DND-41 (cell line): Measurements from ENCODE around the gene MYCBPAP.

Source experiments
- ATAC-seq: fragments of 200-7000 bp; cut with Tn5 transposase; 3 replicates; pipeline ENCODE4 v1.9.1; 2021; ENCODE audit warnings: low read depth; ENCODE audit not compliant: insufficient read depth
- DNase-seq: peaks from one replicate; pipeline ENCODE4 v3.0.0-alpha.2; 2020
- H2AFZ ChIP-seq: 2 replicates; pipeline ENCODE4 v1.6.0; 2012; ENCODE audit warnings: low read depth, low read length
- H3K27ac ChIP-seq: 2 replicates; pipeline ENCODE4 v1.5.1; 2012; ENCODE audit warnings: low read length, inconsistent platforms
- H3K27me3 ChIP-seq: fragments of 200-600 bp; sonication (generic); 2 replicates; pipeline ENCODE4 v1.6.0; 2012; ENCODE audit warnings: low read length, mild to moderate bottlenecking, inconsistent platforms; ENCODE audit not compliant: insufficient read depth, poor library complexity
- H3K36me3 ChIP-seq: 2 replicates; pipeline ENCODE4 v1.5.1; 2012; ENCODE audit warnings: low read length, inconsistent platforms; ENCODE audit not compliant: insufficient read depth
- H3K4me1 ChIP-seq: 2 replicates; pipeline ENCODE4 v1.5.1; 2012; ENCODE audit warnings: mild to moderate bottlenecking, low read length; ENCODE audit not compliant: insufficient read depth
- H3K4me2 ChIP-seq: 2 replicates; pipeline ENCODE4 v1.6.0; 2012; ENCODE audit warnings: mild to moderate bottlenecking, moderate library complexity, low read length, inconsistent platforms; ENCODE audit not compliant: insufficient read depth
- H3K4me3 ChIP-seq, 2 experiments: fragments of 200-600 bp in 1 of 2; shearing (Covaris generic) in 1 of 2; 2 replicates each; pipeline ENCODE4 v1.5.1; 2012 to 2016; ENCODE audit warnings: inconsistent platforms in 2 of 2, low read length in 2 of 2, mild to moderate bottlenecking in 2 of 2, low read depth in 1 of 2, moderate library complexity in 1 of 2
- H3K79me2 ChIP-seq: 2 replicates; pipeline ENCODE4 v1.6.0; 2012; ENCODE audit warnings: low read length, inconsistent platforms; ENCODE audit not compliant: insufficient read depth
- H3K9ac ChIP-seq: 2 replicates; pipeline ENCODE4 v1.6.0; 2012; ENCODE audit warnings: low read depth, mild to moderate bottlenecking, inconsistent platforms, low read length, moderate library complexity
- H3K9me3 ChIP-seq: 2 replicates; pipeline ENCODE4 v1.5.1; 2012; ENCODE audit warnings: low read length, moderate library complexity, mild to moderate bottlenecking, inconsistent platforms; ENCODE audit not compliant: insufficient read depth, severe bottlenecking
- H4K20me1 ChIP-seq: 2 replicates; pipeline ENCODE4 v1.6.0; 2012; ENCODE audit warnings: low read length; ENCODE audit not compliant: insufficient read depth
- EZH2 ChIP-seq: IDR thresholded peaks from 3 replicates; pipeline ENCODE4 v1.6.1; 2012; ENCODE audit warnings: borderline replicate concordance, low read depth, mild to moderate bottlenecking, moderate library complexity, low read length, inconsistent platforms; ENCODE audit not compliant: severe bottlenecking
- TF ChIP-seq, protein P1 (sequence below): IDR thresholded peaks from 2 replicates; pipeline ENCODE4 v1.5.1; 2012; ENCODE audit warnings: borderline replicate concordance, low read length, moderate library complexity, mild to moderate bottlenecking; ENCODE audit not compliant: poor library complexity, severe bottlenecking; ENCODE audit errors: extremely low read depth

MYCBPAP gene

GRCh38 chr17:50545311-50545710 is 37.1 kb downstream of the MYCBPAP start:
- peaks cover 37% of the 10 kb centered on the region for H3K4me1 ChIP-seq
- DNase-seq (no peak), ATAC-seq (no peak)
- no peak overlapping the region for H3K4me2 ChIP-seq
- no peaks in the 10 kb centered on the region for H3K27me3 ChIP-seq
- H3K9me3 ChIP-seq = no peaks in the 10 kb centered on the region
- H2AFZ ChIP-seq = no peak overlapping the region
- H3K79me2 ChIP-seq = no peaks in the 10 kb centered on the region
- H3K9ac ChIP-seq = no peak overlapping the region
- H3K36me3 ChIP-seq = no peaks in the 10 kb centered on the region
- no peak overlapping the region for H3K27ac ChIP-seq
- TF ChIP-seq EZH2 = no peak
- TF ChIP-seq, protein P1, sequence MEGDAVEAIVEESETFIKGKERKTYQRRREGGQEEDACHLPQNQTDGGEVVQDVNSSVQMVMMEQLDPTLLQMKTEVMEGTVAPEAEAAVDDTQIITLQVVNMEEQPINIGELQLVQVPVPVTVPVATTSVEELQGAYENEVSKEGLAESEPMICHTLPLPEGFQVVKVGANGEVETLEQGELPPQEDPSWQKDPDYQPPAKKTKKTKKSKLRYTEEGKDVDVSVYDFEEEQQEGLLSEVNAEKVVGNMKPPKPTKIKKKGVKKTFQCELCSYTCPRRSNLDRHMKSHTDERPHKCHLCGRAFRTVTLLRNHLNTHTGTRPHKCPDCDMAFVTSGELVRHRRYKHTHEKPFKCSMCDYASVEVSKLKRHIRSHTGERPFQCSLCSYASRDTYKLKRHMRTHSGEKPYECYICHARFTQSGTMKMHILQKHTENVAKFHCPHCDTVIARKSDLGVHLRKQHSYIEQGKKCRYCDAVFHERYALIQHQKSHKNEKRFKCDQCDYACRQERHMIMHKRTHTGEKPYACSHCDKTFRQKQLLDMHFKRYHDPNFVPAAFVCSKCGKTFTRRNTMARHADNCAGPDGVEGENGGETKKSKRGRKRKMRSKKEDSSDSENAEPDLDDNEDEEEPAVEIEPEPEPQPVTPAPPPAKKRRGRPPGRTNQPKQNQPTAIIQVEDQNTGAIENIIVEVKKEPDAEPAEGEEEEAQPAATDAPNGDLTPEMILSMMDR = no peak
- no peaks in the 10 kb centered on the region for H4K20me1 ChIP-seq
- no peak overlapping the region for H3K4me3 ChIP-seq

DNA sequence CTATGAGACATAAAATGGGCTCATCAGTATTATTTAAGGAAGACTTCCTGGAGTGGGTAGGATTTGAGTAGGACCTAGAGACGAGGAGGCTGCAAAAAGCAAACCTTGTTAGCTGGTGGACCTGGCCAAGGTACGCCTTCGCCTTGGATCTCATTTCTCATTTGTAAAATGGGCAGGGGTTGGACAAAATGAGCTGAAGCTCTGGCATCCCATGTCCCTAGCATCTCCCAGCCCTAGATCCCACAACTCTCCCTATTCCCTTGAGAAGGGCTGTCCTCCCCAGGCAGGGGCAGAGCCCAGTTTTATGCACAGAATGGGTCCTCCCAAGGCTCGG is 38.4 kb downstream of the MYCBPAP start:
- Histone ChIP-seq H3K79me2 (no peaks in the 10 kb centered on the region), H3K9ac (peak overlapping the region; percentile 66), H3K27ac (no peak overlapping the region), H3K27me3 (no peaks in the 10 kb centered on the region), H3K4me2 (peak overlapping the region; percentile 71), H3K9me3 (no peaks in the 10 kb centered on the region), H2AFZ (peak overlapping the region; percentile 24; the same call in 1 of the 2 replicates), H3K4me1 (peaks cover 29% of the 10 kb centered on the region), H4K20me1 (no peaks in the 10 kb centered on the region), H3K36me3 (no peaks in the 10 kb centered on the region), H3K4me3 (peak overlapping the region in 1 of 2 experiments; percentile 59; a peak in 2 of 4 replicates)
- DNase-seq (no peak), ATAC-seq (no peak)
- no peak for TF ChIP-seq EZH2
- TF ChIP-seq, protein P1 = no peak

DNA sequence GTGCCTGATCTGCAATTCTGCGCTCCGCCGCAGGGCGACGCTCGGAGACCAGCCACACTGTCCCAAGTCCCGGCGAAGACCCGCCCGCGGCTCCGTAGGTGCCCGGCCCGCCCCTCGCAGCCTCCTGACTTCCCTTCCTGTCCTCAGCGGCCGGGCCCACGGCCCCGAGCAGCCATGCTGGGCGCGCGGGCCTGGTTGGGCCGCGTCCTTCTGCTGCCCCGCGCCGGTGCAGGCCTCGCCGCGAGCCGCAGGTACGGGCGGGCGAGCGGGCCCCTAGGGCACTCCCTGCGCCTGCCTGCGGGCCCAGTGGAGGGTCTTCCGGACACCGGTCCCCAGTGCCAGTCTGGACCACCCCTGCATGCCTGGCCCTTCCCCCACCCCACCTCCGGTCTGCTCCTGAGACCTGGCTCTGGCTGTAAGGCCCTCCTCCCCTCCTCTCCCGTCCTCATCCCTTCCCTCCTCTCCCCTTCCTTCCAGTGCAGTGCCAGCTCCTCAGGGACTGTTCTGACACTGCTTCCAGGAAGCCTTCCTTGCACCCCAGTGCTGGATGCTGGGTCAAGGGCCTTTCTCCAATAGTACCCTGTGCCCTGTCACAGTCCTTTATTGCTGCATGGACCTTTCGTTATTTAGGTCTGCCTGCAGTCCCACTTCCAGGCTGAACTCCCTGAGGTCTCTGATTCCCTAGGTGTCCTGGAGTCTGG is 38.9 kb downstream of the MYCBPAP start, which contains the start of gene SPATA20:
Gene SPATA20 (plus strand): TSS at position 140 of the 701 bp plus-strand sequence. CDS start 35 bp downstream, at position 175.
- ATAC-seq (peak; percentile 87), DNase-seq (peak; percentile 84)
- H3K4me3 ChIP-seq = peak within 1 kb of the TSS; percentile 16 to 59; a peak in 3 of 4 replicates
- H3K27me3 ChIP-seq = no peaks in the 10 kb centered on the region
- H3K36me3 ChIP-seq = no peaks in the 10 kb centered on the region
- peak within 1 kb of the TSS; percentile 71 for H3K4me2 ChIP-seq
- peak within 1 kb of the TSS; percentile 74 for H2AFZ ChIP-seq
- TF ChIP-seq, protein P1 = peak; percentile 93
- no peak for TF ChIP-seq EZH2
- H3K4me1 ChIP-seq = peaks cover 26% of the 10 kb centered on the region
- H3K27ac ChIP-seq = peak within 1 kb of the TSS; percentile 58
- H4K20me1 ChIP-seq = no peaks in the 10 kb centered on the region
- no peaks in the 10 kb centered on the region for H3K9me3 ChIP-seq
- no peaks in the 10 kb centered on the region for H3K79me2 ChIP-seq
- H3K9ac ChIP-seq = peak within 1 kb of the TSS; percentile 66
